ENCODE results near the gene AKT1. TPM values are rescaled to one million over a fixed set of nuclear protein-coding genes. Genes with fewer than 3 reads are reported as not detected.
"Not testable (repeated sequence)": the region's sequence is repeated elsewhere in the genome, so short reads cannot be mapped to it uniquely, and the experiment has no call there.

AKT1 gene
- total and polyA plus RNA-seq, 3 experiments from 2014 or later: 34.1 to 150 (median 147) TPM

- DNase-seq; H3K9me3 Mint-ChIP-seq; H3K27me3 ChIP-seq (ENCODE audit: insufficient read depth, low read length, poor library complexity, severe bottlenecking); H3K27ac ChIP-seq (ENCODE audit: low read depth, low read length); H3K4me3 ChIP-seq (ENCODE audit: low read length); H3K36me3 ChIP-seq (ENCODE audit: insufficient read depth, low read length); H3K9me3 ChIP-seq (ENCODE audit: low read length); H3K27me3 Mint-ChIP-seq; H3K36me3 Mint-ChIP-seq: not testable (repeated sequence)
- CTCF ChIA-PET: interaction anchor here (1.9 kb wide), 1 partner anchor 12 kb away, joined by 6 read pairs; no protein-coding TSS in a partner anchor
- H3K4me1 ChIP-seq (ENCODE audit: insufficient read depth, low read length): peaks cover 22% of the 10 kb centered on the region
- peak overlapping the region in 7 of 8 donors; percentile 24 to 95 (median 93) for H3K27ac Mint-ChIP-seq
- POLR2A ChIA-PET: interaction anchor here (0.7 kb wide), 1 partner anchor 48 kb away, joined by 5 read pairs; no protein-coding TSS in a partner anchor
- peaks cover 20 to 29% (median 21%) of the 10 kb centered on the region in 3 donors for H3K4me1 Mint-ChIP-seq
- peak overlapping the region; percentile 88 to 94 (median 90) for H3K4me3 Mint-ChIP-seq
These were observed 19.2 kb upstream of the AKT1 start for GRCh38 chr14:104814701-104815100.

- no peaks in the 10 kb centered on the region for H3K36me3 ChIP-seq (ENCODE audit: insufficient read depth, low read length)
- H3K9me3 ChIP-seq (ENCODE audit: low read length): no peaks in the 10 kb centered on the region
- H3K27ac Mint-ChIP-seq: peak overlapping the region in 2 of 8 donors; percentile 11 to 95
- no peaks in the 10 kb centered on the region for H3K27me3 Mint-ChIP-seq
- no peaks in the 10 kb centered on the region for H3K9me3 Mint-ChIP-seq
- POLR2A ChIA-PET: interaction anchor here (1.2 kb wide), 1 partner anchor 61 kb away, joined by 3 read pairs; no protein-coding TSS in a partner anchor
- no peak for DNase-seq
- peaks cover 20 to 29% (median 21%) of the 10 kb centered on the region in 3 donors for H3K4me1 Mint-ChIP-seq
- H3K4me3 ChIP-seq (ENCODE audit: low read length): no peak overlapping the region
- CTCF ChIA-PET: interaction anchor here (0.8 to 1.9 kb wide), 3 partner anchors 13 to 45 kb away, joined by 3 to 6 read pairs (median 3); no protein-coding TSS in a partner anchor
- H3K4me1 ChIP-seq (ENCODE audit: insufficient read depth, low read length): peaks cover 22% of the 10 kb centered on the region
- H3K4me3 Mint-ChIP-seq: peak overlapping the region in 3 of 7 donors; percentile 4 to 80 (median 49)
- no peak overlapping the region for H3K27ac ChIP-seq (ENCODE audit: low read depth, low read length)
- no peaks in the 10 kb centered on the region for H3K27me3 ChIP-seq (ENCODE audit: insufficient read depth, low read length, poor library complexity, severe bottlenecking)
- peaks cover 0 to 7% (median 0%) of the 10 kb centered on the region in 3 donors for H3K36me3 Mint-ChIP-seq
These were observed 17.7 kb upstream of the AKT1 start for GRCh38 chr14:104813286-104813685.

DNA sequence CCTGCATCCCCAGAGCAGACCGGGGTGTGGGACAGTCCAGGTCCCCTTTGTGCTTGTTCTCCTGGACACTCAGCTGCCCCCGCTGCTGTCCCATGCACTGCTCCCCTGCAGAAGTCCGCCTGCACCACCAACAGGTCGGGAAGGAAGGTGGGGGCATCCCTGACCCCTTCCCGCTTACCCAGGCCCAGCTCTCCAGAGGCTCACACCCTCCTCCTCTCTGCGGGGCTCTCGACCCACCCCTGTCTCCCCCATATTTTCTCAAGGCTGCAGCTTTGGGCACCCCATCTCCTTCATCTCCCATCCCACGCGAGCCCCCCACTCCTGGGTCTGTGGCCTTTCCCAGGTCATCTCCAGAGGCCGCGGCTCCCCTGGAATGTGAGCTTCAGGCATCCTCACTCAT is 14.8 kb upstream of the AKT1 start:
- no peaks in the 10 kb centered on the region for H3K27me3 Mint-ChIP-seq
- CTCF ChIA-PET: interaction anchor here (1.0 kb wide), 1 partner anchor 15 kb away, joined by 3 read pairs; no protein-coding TSS in a partner anchor
- no peaks in the 10 kb centered on the region for H3K36me3 ChIP-seq (ENCODE audit: insufficient read depth, low read length)
- H3K4me1 Mint-ChIP-seq: peaks cover 14 to 16% (median 14%) of the 10 kb centered on the region in 3 donors
- peaks cover 10% of the 10 kb centered on the region for H3K4me1 ChIP-seq (ENCODE audit: insufficient read depth, low read length)
- POLR2A ChIA-PET: interaction anchor here (1.2 kb wide), 1 partner anchor 10 kb away, joined by 5 read pairs; the partner anchor contains the start of gene ZBTB42
- no peaks in the 10 kb centered on the region for H3K9me3 ChIP-seq (ENCODE audit: low read length)
- no peaks in the 10 kb centered on the region for H3K36me3 Mint-ChIP-seq
- no peaks in the 10 kb centered on the region for H3K27me3 ChIP-seq (ENCODE audit: insufficient read depth, low read length, poor library complexity, severe bottlenecking)
- H3K27ac Mint-ChIP-seq: no peak overlapping the region
- no peak for DNase-seq
- H3K4me3 ChIP-seq (ENCODE audit: low read length): no peak overlapping the region
- no peak overlapping the region for H3K4me3 Mint-ChIP-seq
- H3K27ac ChIP-seq (ENCODE audit: low read depth, low read length): no peak overlapping the region
- no peaks in the 10 kb centered on the region for H3K9me3 Mint-ChIP-seq

- Mint-ChIP-seq H3K4me1 (peaks cover 2 to 8% (median 4%) of the 10 kb centered on the region in 3 donors), H3K9me3 (no peaks in the 10 kb centered on the region), H3K27me3 (no peaks in the 10 kb centered on the region), H3K27ac (no peak overlapping the region), H3K4me3 (no peak overlapping the region), H3K36me3 (no peaks in the 10 kb centered on the region)
- H3K4me3 ChIP-seq (ENCODE audit: low read length): no peak overlapping the region
- H3K4me1 ChIP-seq (ENCODE audit: insufficient read depth, low read length): no peaks in the 10 kb centered on the region
- H3K9me3 ChIP-seq (ENCODE audit: low read length): no peaks in the 10 kb centered on the region
- H3K27ac ChIP-seq (ENCODE audit: low read depth, low read length): no peak overlapping the region
- no peaks in the 10 kb centered on the region for H3K36me3 ChIP-seq (ENCODE audit: insufficient read depth, low read length)
- ChIA-PET POLR2A (no interaction called here), CTCF (no interaction called here)
- no peaks in the 10 kb centered on the region for H3K27me3 ChIP-seq (ENCODE audit: insufficient read depth, low read length, poor library complexity, severe bottlenecking)
- DNase-seq: no peak
These were observed 12.9 kb upstream of the AKT1 start for GRCh38 chr14:104808456-104808855.

- ChIA-PET CTCF (no interaction called here), POLR2A (no interaction called here)
- H3K36me3 Mint-ChIP-seq: no peaks in the 10 kb centered on the region
- Histone ChIP-seq H3K4me3 (ENCODE audit: low read length) (no peak overlapping the region), H3K9me3 (ENCODE audit: low read length) (no peaks in the 10 kb centered on the region), H3K27me3 (ENCODE audit: insufficient read depth, low read length, poor library complexity, severe bottlenecking) (no peaks in the 10 kb centered on the region), H3K27ac (ENCODE audit: low read depth, low read length) (no peak overlapping the region), H3K4me1 (ENCODE audit: insufficient read depth, low read length) (peaks cover 8% of the 10 kb centered on the region), H3K36me3 (ENCODE audit: insufficient read depth, low read length) (no peaks in the 10 kb centered on the region)
- no peak for DNase-seq
- H3K27ac Mint-ChIP-seq: peak overlapping the region in 1 of 8 donors; percentile 20
- H3K4me1 Mint-ChIP-seq: peaks cover 0 to 21% (median 4%) of the 10 kb centered on the region in 3 donors
- no peaks in the 10 kb centered on the region for H3K9me3 Mint-ChIP-seq
- peak overlapping the region in 1 of 7 donors; percentile 42 for H3K4me3 Mint-ChIP-seq
- H3K27me3 Mint-ChIP-seq: no peaks in the 10 kb centered on the region
These were observed 11.3 kb upstream of the AKT1 start for GRCh38 chr14:104806625-104807465.

DNA sequence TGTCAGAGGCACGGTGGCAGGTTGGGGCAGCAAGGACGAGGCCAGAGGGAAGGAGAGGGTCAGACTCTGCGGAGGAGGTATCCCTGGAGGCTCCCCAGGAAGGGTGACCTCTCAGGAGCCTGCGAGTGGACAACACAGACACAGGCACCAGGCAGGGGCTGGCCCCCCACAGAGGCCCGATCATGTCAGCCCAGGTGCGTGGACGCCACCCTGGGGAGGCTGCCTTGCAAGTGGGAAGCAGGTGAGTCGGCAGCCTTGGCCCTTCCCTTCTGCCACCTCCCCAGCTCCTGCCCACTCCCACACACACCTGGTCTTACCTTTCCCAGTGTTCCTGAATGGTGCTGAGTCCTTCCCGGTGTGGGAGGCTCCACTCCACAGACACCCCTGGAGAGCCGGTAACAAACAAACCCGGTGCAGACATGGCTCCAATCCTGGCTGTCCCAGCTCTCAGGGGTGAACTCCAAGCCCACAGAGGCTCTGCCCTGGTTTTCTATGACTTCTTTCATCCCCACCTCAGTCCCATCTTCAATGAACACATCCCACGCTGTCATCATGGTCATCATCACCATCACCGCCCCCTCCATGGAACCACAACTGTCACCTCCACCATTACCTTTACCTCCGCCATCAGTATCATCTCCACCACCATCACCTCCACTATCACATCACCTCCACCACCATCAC is 10.5 kb upstream of the AKT1 start:
- Mint-ChIP-seq H3K4me1 (peaks cover 0 to 28% (median 10%) of the 10 kb centered on the region in 3 donors), H3K27me3 (no peaks in the 10 kb centered on the region), H3K36me3 (peaks cover 0 to 2% (median 0%) of the 10 kb centered on the region in 3 donors), H3K27ac (peak overlapping the region in 1 of 8 donors; percentile 20), H3K9me3 (no peaks in the 10 kb centered on the region), H3K4me3 (peak overlapping the region in 1 of 7 donors; percentile 42)
- no peak overlapping the region for H3K27ac ChIP-seq (ENCODE audit: low read depth, low read length)
- DNase-seq: no peak
- POLR2A ChIA-PET: no interaction called here
- H3K27me3 ChIP-seq (ENCODE audit: insufficient read depth, low read length, poor library complexity, severe bottlenecking): no peaks in the 10 kb centered on the region
- no peak overlapping the region for H3K4me3 ChIP-seq (ENCODE audit: low read length)
- H3K9me3 ChIP-seq (ENCODE audit: low read length): no peaks in the 10 kb centered on the region
- peaks cover 15% of the 10 kb centered on the region for H3K4me1 ChIP-seq (ENCODE audit: insufficient read depth, low read length)
- CTCF ChIA-PET: no interaction called here
- no peaks in the 10 kb centered on the region for H3K36me3 ChIP-seq (ENCODE audit: insufficient read depth, low read length)

DNA sequence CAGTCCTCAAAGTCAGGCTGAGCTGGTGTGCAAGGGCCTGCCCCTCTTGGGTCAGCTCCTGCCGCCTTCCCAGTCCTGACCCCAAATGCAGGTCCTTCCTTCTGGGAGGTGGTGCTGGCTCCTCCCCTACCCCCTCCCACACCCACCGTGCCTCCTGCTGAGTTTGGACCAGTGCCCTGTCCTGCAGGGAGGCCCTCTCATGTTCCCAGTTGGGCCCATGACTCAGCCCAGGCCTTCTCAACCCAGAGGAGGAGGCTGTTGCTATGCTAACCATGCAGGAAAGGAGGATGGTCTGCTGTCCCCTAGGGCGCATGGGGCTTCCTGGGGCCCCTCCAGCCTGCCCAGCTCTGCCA is 9.8 kb upstream of the AKT1 start:
- Histone ChIP-seq H3K27me3 (ENCODE audit: insufficient read depth, low read length, poor library complexity, severe bottlenecking) (no peaks in the 10 kb centered on the region), H3K4me1 (ENCODE audit: insufficient read depth, low read length) (peaks cover 15% of the 10 kb centered on the region), H3K36me3 (ENCODE audit: insufficient read depth, low read length) (no peaks in the 10 kb centered on the region), H3K27ac (ENCODE audit: low read depth, low read length) (peak overlapping the region; percentile 38), H3K4me3 (ENCODE audit: low read length) (no peak overlapping the region), H3K9me3 (ENCODE audit: low read length) (no peaks in the 10 kb centered on the region)
- no peak for DNase-seq
- ChIA-PET POLR2A (no interaction called here), CTCF (no interaction called here)
- H3K9me3 Mint-ChIP-seq: no peaks in the 10 kb centered on the region
- no peak overlapping the region for H3K27ac Mint-ChIP-seq
- peaks cover 0 to 3% (median 0%) of the 10 kb centered on the region in 3 donors for H3K36me3 Mint-ChIP-seq
- H3K27me3 Mint-ChIP-seq: no peaks in the 10 kb centered on the region
- H3K4me1 Mint-ChIP-seq: peaks cover 0 to 28% (median 10%) of the 10 kb centered on the region in 3 donors
- H3K4me3 Mint-ChIP-seq: no peak overlapping the region
